OCI-LY7 (cell line): ENCODE results near the gene ANKRD52. TPM values are rescaled to one million over a fixed set of nuclear protein-coding genes. Genes with fewer than 3 reads are reported as not detected.

Experiments
- BruUV-seq: library from RNA; stranded (reverse); fragments of 400-500 nt; replicated peaks from 2 replicates; lab custom pipeline; 2021; lab: Mats Ljungman, UMichigan
- CTCF ChIA-PET: fragments of 300-600 bp; sonication (Branson Sonifier 250); formaldehyde crosslinking; loops from one replicate; lab custom pipeline; 2022; ENCODE audit warnings: antibody characterized with exemption; ENCODE audit not compliant: unreplicated experiment; lab: Charles Lee
- POLR2A ChIA-PET: fragments of 300-600 bp; sonication (Branson Sonifier 250); formaldehyde crosslinking; loops from one replicate; lab custom pipeline; 2022; ENCODE audit warnings: antibody characterized with exemption; lab: Charles Lee
- DNase-seq: peaks from one replicate; pipeline ENCODE4 v3.0.0-alpha.2; 2015; ENCODE audit warnings: low spot score
- H2AFZ ChIP-seq: fragments of 200-600 bp; sonication (generic), shearing (Covaris generic); 2 replicates; pipeline ENCODE4 v1.6.1; 2014; ENCODE audit warnings: mild to moderate bottlenecking, antibody characterized with exemption, low read length, moderate library complexity
- H3K27ac ChIP-seq: fragments of 200-600 bp; sonication (generic); 2 replicates; pipeline ENCODE4 v1.5.1; 2014; ENCODE audit warnings: mixed run types, low read depth, mild to moderate bottlenecking, moderate library complexity, low read length, inconsistent platforms; ENCODE audit not compliant: poor library complexity, severe bottlenecking
- H3K36me3 ChIP-seq: fragments of 200-600 bp; sonication (generic); 2 replicates; pipeline ENCODE4 v1.6.1; 2014; ENCODE audit warnings: mild to moderate bottlenecking, antibody characterized with exemption, low read length, moderate library complexity, mixed read lengths; ENCODE audit not compliant: insufficient read depth
- H3K4me1 ChIP-seq: fragments of 200-600 bp; sonication (generic); 2 replicates; pipeline ENCODE4 v1.5.1; 2014; ENCODE audit warnings: mild to moderate bottlenecking, low read length; ENCODE audit not compliant: insufficient read depth, poor library complexity, severe bottlenecking
- H3K4me2 ChIP-seq: fragments of 200-600 bp; sonication (generic); 2 replicates; pipeline ENCODE4 v1.6.1; 2014; ENCODE audit warnings: mild to moderate bottlenecking, low read length
- H3K4me3 ChIP-seq: fragments of 200-600 bp; sonication (generic); 2 replicates; pipeline ENCODE4 v1.5.1; 2014; ENCODE audit warnings: mild to moderate bottlenecking, low read depth, low read length; ENCODE audit not compliant: poor library complexity, severe bottlenecking
- H3K79me2 ChIP-seq: fragments of 200-600 bp; sonication (generic); 2 replicates; pipeline ENCODE4 v1.6.1; 2016; ENCODE audit warnings: low read depth, mild to moderate bottlenecking, low read length, moderate library complexity, mixed read lengths; ENCODE audit not compliant: insufficient read depth
- H3K9me2 ChIP-seq: fragments of 200-600 bp; sonication (generic); 2 replicates; pipeline ENCODE4 v1.6.1; 2016; ENCODE audit warnings: mild to moderate bottlenecking, low read length, mixed read lengths; ENCODE audit not compliant: insufficient read depth
- H3K9me3 ChIP-seq: fragments of 200-600 bp; sonication (generic); 2 replicates; pipeline ENCODE4 v1.6.1; 2014; ENCODE audit warnings: mild to moderate bottlenecking, mixed run types, low read length, mixed read lengths
- H4K20me1 ChIP-seq: fragments of 200-600 bp; sonication (generic); 2 replicates; pipeline ENCODE4 v1.6.1; 2014; ENCODE audit warnings: mild to moderate bottlenecking, antibody characterized with exemption, low read length, moderate library complexity, mixed read lengths; ENCODE audit not compliant: insufficient read depth
- CTCF ChIP-seq: fragments of 200-600 bp; sonication (generic); conservative IDR thresholded peaks from 2 replicates; pipeline ENCODE4 v1.5.1; 2014; ENCODE audit warnings: mild to moderate bottlenecking, antibody characterized with exemption, low read length, moderate library complexity, mixed read lengths
- EZH2phosphoT487 ChIP-seq: fragments of 200-600 bp; sonication (generic); IDR thresholded peaks from 2 replicates; pipeline ENCODE4 v1.6.1; 2018; ENCODE audit warnings: low read depth, borderline replicate concordance, mild to moderate bottlenecking, mixed run types, antibody characterized with exemption, low read length, moderate library complexity, mixed read lengths
- intact Hi-C: fragments of 100-400 bp; cut with micrococcal nuclease; formaldehyde crosslinking; loops from one replicate; pipeline ENCODE4 v1.10.0; 2022; ENCODE audit not compliant: unreplicated experiment
- total RNA-seq, 2 experiments: library from RNA; depleted of rRNA in 1 of 2; stranded (reverse); fragments of >200 nt in 1 of 2; shearing (Covaris generic) in 1 of 2; gene quantifications; 2 replicates each; pipeline ENCODE4 v1.2.3, GENCODE V29; 2014 to 2022

Gene ANKRD52
- total RNA-seq, 2 experiments from 2014 or later, result 11.7 to 35.0 TPM

GRCh38 chr12:56304872-56305590 is 46.8 kb upstream of the ANKRD52 start:
- no peak for TF ChIP-seq EZH2phosphoT487
- TF ChIP-seq CTCF, result no peak
- CTCF ChIA-PET, result interaction anchor here (0.6 to 1.5 kb wide), 2 partner anchors 11 to 159 kb away, joined by 4 read pairs; no protein-coding TSS in a partner anchor
- H2AFZ ChIP-seq, result no peak overlapping the region
- intact Hi-C loops, result no loop called here
- no peak overlapping the region for H3K4me2 ChIP-seq
- peaks cover 12% of the 10 kb centered on the region; the same call in 1 of the 2 replicates for H3K79me2 ChIP-seq
- H3K36me3 ChIP-seq, result peaks cover 50% of the 10 kb centered on the region
- BruUV-seq, result no TSS peak
- peaks cover 30% of the 10 kb centered on the region for H3K4me1 ChIP-seq
- no peak overlapping the region for H3K27ac ChIP-seq
- POLR2A ChIA-PET, result interaction anchor here (0.8 to 1.0 kb wide), 2 partner anchors 117 to 155 kb away, joined by 3 read pairs; no protein-coding TSS in a partner anchor
- DNase-seq, result no peak
- H4K20me1 ChIP-seq, result no peaks in the 10 kb centered on the region
- H3K9me3 ChIP-seq, result no peaks in the 10 kb centered on the region
- H3K4me3 ChIP-seq, result no peak overlapping the region
- no peaks in the 10 kb centered on the region for H3K9me2 ChIP-seq

- Histone ChIP-seq H3K9me2 (no peaks in the 10 kb centered on the region), H3K27ac (no peak overlapping the region), H3K4me1 (peaks cover 30% of the 10 kb centered on the region), H3K36me3 (peaks cover 45% of the 10 kb centered on the region; the same call in 1 of the 2 replicates), H2AFZ (no peak overlapping the region), H3K4me2 (no peak overlapping the region), H3K9me3 (no peaks in the 10 kb centered on the region), H3K4me3 (no peak overlapping the region), H3K79me2 (peaks cover 18% of the 10 kb centered on the region), H4K20me1 (0 out of 2 replicates have a peak, but pooled peaks cover under 1% of the 10 kb centered on the region)
- TF ChIP-seq CTCF (no peak), EZH2phosphoT487 (no peak)
- no TSS peak for BruUV-seq
- POLR2A ChIA-PET, result no interaction called here
- CTCF ChIA-PET, result interaction anchor here (1.5 kb wide), 1 partner anchor 160 kb away, joined by 4 read pairs; no protein-coding TSS in a partner anchor
- intact Hi-C loops, result no loop called here
- no peak for DNase-seq
Measured at GRCh38 chr12:56304276-56304675, 46.1 kb upstream of the ANKRD52 start.
